ENCODE measurements around the gene RABGAP1L. TPM values are rescaled to one million over a fixed set of nuclear protein-coding genes. Genes with fewer than 3 reads are reported as not detected.

The RABGAP1L gene
- total RNA-seq, 4 donors from 2014 or later, result 42.4 to 74.5 (median 49.1) TPM

GRCh38 chr1:174769961-174770549 is 610.7 kb downstream of the RABGAP1L start:
- no peaks in the 10 kb centered on the region for H3K4me1 ChIP-seq
- no peaks in the 10 kb centered on the region for H3K9me3 ChIP-seq
- no peak for DNase-seq (ENCODE audit: low spot score in 2 of 2)
- no peaks in the 10 kb centered on the region for H3K27me3 ChIP-seq
- TF ChIP-seq POLR2A (IDR thresholded peaks at IDR 0.05) (no peak), CTCF (IDR thresholded peaks at IDR 0.05) (peak; percentile 43 to 72 (median 55))
- no peaks in the 10 kb centered on the region for H3K36me3 ChIP-seq
- no peak overlapping the region for H3K4me3 ChIP-seq
- no peak overlapping the region for H3K27ac ChIP-seq

GRCh38 chr1:174775621-174776020 is 616.3 kb downstream of the RABGAP1L start:
- Histone ChIP-seq H3K4me1 (no peaks in the 10 kb centered on the region), H3K9me3 (no peaks in the 10 kb centered on the region), H3K4me3 (no peak overlapping the region), H3K27me3 (no peaks in the 10 kb centered on the region), H3K36me3 (no peaks in the 10 kb centered on the region), H3K27ac (no peak overlapping the region)
- no peak for TF ChIP-seq POLR2A (IDR thresholded peaks at IDR 0.05)
- no peak for TF ChIP-seq CTCF (IDR thresholded peaks at IDR 0.05)
- TF ChIP-seq EP300 (IDR thresholded peaks at IDR 0.05), result no peak
- DNase-seq (ENCODE audit: low spot score in 2 of 2), result no peak
- 61 to 75% methylated on average over 2 of the region's 2 CpGs for WGBS, 2 donors

- WGBS, 2 donors, result 93 to 97% methylated on average over 2 of the region's 2 CpGs
- no peaks in the 10 kb centered on the region for H3K27me3 ChIP-seq
- no peaks in the 10 kb centered on the region for H3K4me1 ChIP-seq
- TF ChIP-seq CTCF (IDR thresholded peaks at IDR 0.05) (no peak), POLR2A (IDR thresholded peaks at IDR 0.05) (no peak), EP300 (IDR thresholded peaks at IDR 0.05) (no peak)
- no peak overlapping the region for H3K27ac ChIP-seq
- H3K9me3 ChIP-seq, result peaks cover 0 to 4% (median 0%) of the 10 kb centered on the region in 4 donors
- no peak overlapping the region for H3K4me3 ChIP-seq
- DNase-seq (ENCODE audit: low spot score in 2 of 2), result no peak
- no peaks in the 10 kb centered on the region for H3K36me3 ChIP-seq
Observed at GRCh38 chr1:174777262-174777661, 617.9 kb downstream of the RABGAP1L start.

- no peak for DNase-seq (ENCODE audit: low spot score in 2 of 2)
- Histone ChIP-seq H3K9me3 (peaks cover 0 to 4% (median 0%) of the 10 kb centered on the region in 4 donors), H3K27ac (no peak overlapping the region)
Observed at GRCh38 chr1:174785510-174785909, 626.2 kb downstream of the RABGAP1L start.

More at GRCh38 chr1:174785510-174785909, 626.2 kb downstream of the RABGAP1L start:
- Histone ChIP-seq H3K4me3 (no peak overlapping the region), H3K36me3 (no peaks in the 10 kb centered on the region), H3K27me3 (no peaks in the 10 kb centered on the region), H3K4me1 (peaks cover 0 to 9% (median 0%) of the 10 kb centered on the region in 4 donors)
- TF ChIP-seq EP300 (IDR thresholded peaks at IDR 0.05) (no peak), CTCF (IDR thresholded peaks at IDR 0.05) (no peak), POLR2A (IDR thresholded peaks at IDR 0.05) (no peak)
- 87 to 88% methylated on average over 6 of the region's 6 CpGs for WGBS, 2 donors
